Activated CD4-positive, alpha-beta T cell treated with anti-CD3 and anti-CD28 coated beads, Interleukin-2, amount 50 U/mL, for 4 hours (primary cell): ENCODE measurements around the gene MRPL10.

Experiments
- DNase-seq, 2 experiments: peaks; one replicate each; pipeline ENCODE4 v3.0.0-alpha.2; 2020

MRPL10 gene

GRCh38 chr17:47831003-47831933, at the start of gene MRPL10, which contains the start of gene LRRC46:
MRPL10 (minus strand) TSS chr17:47831541; CDS start chr17:47831511, 30 bp downstream.
LRRC46 (plus strand) TSS chr17:47831670; CDS start chr17:47831990, 320 bp downstream.
- peak; percentile 86 to 88 for DNase-seq

GRCh38 chr17:47879776-47880454, 48.6 kb upstream of the MRPL10 start:
- DNase-seq: no peak

GRCh38 chr17:47879028-47879585, 47.8 kb upstream of the MRPL10 start:
- no peak for DNase-seq

GRCh38 chr17:47878203-47879027, 47.1 kb upstream of the MRPL10 start:
- no peak for DNase-seq

GRCh38 chr17:47877368-47878034, 46.2 kb upstream of the MRPL10 start:
- no peak for DNase-seq

GRCh38 chr17:47875011-47875985, 44.0 kb upstream of the MRPL10 start:
- no peak for DNase-seq

GRCh38 chr17:47873200-47874090, 42.1 kb upstream of the MRPL10 start:
- no peak for DNase-seq

GRCh38 chr17:47872651-47873161, 41.4 kb upstream of the MRPL10 start:
- no peak for DNase-seq

- no peak for DNase-seq
Observed at GRCh38 chr17:47872019-47872650, 40.8 kb upstream of the MRPL10 start.

- DNase-seq: no peak
Observed at GRCh38 chr17:47871048-47871447, 39.7 kb upstream of the MRPL10 start.

- DNase-seq: no peak
Observed at GRCh38 chr17:47870056-47870455, 38.7 kb upstream of the MRPL10 start.

GRCh38 chr17:47869114-47869513, 37.8 kb upstream of the MRPL10 start:
- no peak for DNase-seq

- DNase-seq: no peak
Observed at GRCh38 chr17:47867813-47868533, 36.6 kb upstream of the MRPL10 start.

GRCh38 chr17:47866941-47867340, 35.6 kb upstream of the MRPL10 start:
- DNase-seq: no peak

GRCh38 chr17:47864791-47865216, 33.5 kb upstream of the MRPL10 start:
- no peak for DNase-seq

GRCh38 chr17:47862621-47863440, 31.5 kb upstream of the MRPL10 start:
- DNase-seq: no peak

GRCh38 chr17:47860386-47860785, 29.0 kb upstream of the MRPL10 start:
- no peak for DNase-seq
